HG03565 (cell line): ENCODE results near the gene KCNH4.
"Not testable (repeated sequence)": the region's sequence is repeated elsewhere in the genome, so short reads cannot be mapped to it uniquely, and the experiment has no call there.

Source experiments
- ATAC-seq: cut with Tn5 transposase; IDR thresholded peaks from one replicate; pipeline ENCODE4 v1.9.1; 2021; ENCODE audit warnings: mild to moderate bottlenecking, moderate library complexity; ENCODE audit not compliant: unreplicated experiment

KCNH4 gene

GRCh38 chr17:42179911-42180410, 981 bp downstream of the KCNH4 start:
- no peak for ATAC-seq

GRCh38 chr17:42179335-42179734, 1.6 kb downstream of the KCNH4 start:
- no peak for ATAC-seq

- ATAC-seq, result no peak
These were observed 2.1 kb downstream of the KCNH4 start for GRCh38 chr17:42178817-42179216.

GRCh38 chr17:42177684-42178083, 3.3 kb downstream of the KCNH4 start:
- no peak for ATAC-seq

GRCh38 chr17:42174126-42174783, 6.7 kb downstream of the KCNH4 start:
- no peak for ATAC-seq

- no peak for ATAC-seq
These were observed 9.1 kb downstream of the KCNH4 start for GRCh38 chr17:42171831-42172230.

- ATAC-seq, result no peak
These were observed 11.6 kb downstream of the KCNH4 start for GRCh38 chr17:42169351-42169750.

- ATAC-seq, result no peak
These were observed 13.1 kb downstream of the KCNH4 start for GRCh38 chr17:42167807-42168206.

GRCh38 chr17:42166196-42166763, 14.7 kb downstream of the KCNH4 start:
- ATAC-seq, result no peak

- no peak for ATAC-seq
These were observed 15.2 kb downstream of the KCNH4 start for GRCh38 chr17:42165751-42166150.

GRCh38 chr17:42163696-42164407, 17.1 kb downstream of the KCNH4 start:
- ATAC-seq, result no peak

- ATAC-seq, result no peak
These were observed 17.8 kb downstream of the KCNH4 start for GRCh38 chr17:42163113-42163512.

- ATAC-seq, result no peak
These were observed 20.4 kb downstream of the KCNH4 start for GRCh38 chr17:42160531-42160910.

- ATAC-seq, result no peak
These were observed 21.0 kb downstream of the KCNH4 start for GRCh38 chr17:42159796-42160530.

- ATAC-seq, result no peak
These were observed 25.3 kb downstream of the KCNH4 start for GRCh38 chr17:42155614-42156045.

GRCh38 chr17:42153919-42154742, 26.8 kb downstream of the KCNH4 start:
- no peak for ATAC-seq

GRCh38 chr17:42146911-42147607, 33.9 kb downstream of the KCNH4 start:
- no peak for ATAC-seq

- not testable (repeated sequence) for ATAC-seq
These were observed 37.8 kb downstream of the KCNH4 start for GRCh38 chr17:42143138-42143537.

- no peak for ATAC-seq
These were observed 38.5 kb downstream of the KCNH4 start for GRCh38 chr17:42142371-42142896.

- no peak for ATAC-seq
These were observed 39.6 kb downstream of the KCNH4 start for GRCh38 chr17:42141382-42141781.
